Type B pancreatic cell (in vitro differentiated cells): ENCODE measurements around the gene PM20D2. TPM values are rescaled to one million over a fixed set of nuclear protein-coding genes. Genes with fewer than 3 reads are reported as not detected.

Experiments used
- DNase-seq: peaks from one replicate; pipeline ENCODE4 v3.0.0; 2021; ENCODE audit warnings: mixed read lengths; ENCODE audit not compliant: unreplicated experiment; ENCODE audit errors: extremely low spot score
- H3K27ac Mint-ChIP-seq: 2 replicates; pipeline ENCODE4 v1.8.0; 2021; ENCODE audit warnings: mild to moderate bottlenecking, mixed read lengths
- H3K27me3 Mint-ChIP-seq: 2 replicates; pipeline ENCODE4 v1.8.0; 2021; ENCODE audit warnings: mixed read lengths
- H3K36me3 Mint-ChIP-seq: 2 replicates; pipeline ENCODE4 v1.8.0; 2021; ENCODE audit warnings: mixed read lengths
- H3K4me1 Mint-ChIP-seq: one replicate; pipeline ENCODE4 v1.8.0; 2021; ENCODE audit warnings: mixed read lengths; ENCODE audit not compliant: unreplicated experiment
- H3K4me3 Mint-ChIP-seq: 2 replicates; pipeline ENCODE4 v1.8.0; 2021; ENCODE audit warnings: mild to moderate bottlenecking, mixed read lengths
- H3K9me3 Mint-ChIP-seq: 2 replicates; pipeline ENCODE4 v1.8.0; 2021; ENCODE audit warnings: mixed read lengths
- CTCF ChIP-seq: fragments of 200-600 bp; sonication (generic); conservative IDR thresholded peaks from 2 replicates; pipeline ENCODE4 v1.5.0; 2021; ENCODE audit warnings: antibody characterized with exemption, mild to moderate bottlenecking
- total RNA-seq: library from RNA; stranded (reverse); gene quantifications from 2 replicates; pipeline ENCODE4 v1.2.1, GENCODE V29; 2021; ENCODE audit warnings: low replicate concordance

Gene PM20D2
- total RNA-seq, 1 donor from 2014 or later, result 15.3 TPM

- peaks cover 11% of the 10 kb centered on the region for H3K27me3 Mint-ChIP-seq
- no peak overlapping the region for H3K4me3 Mint-ChIP-seq
- no peaks in the 10 kb centered on the region for H3K36me3 Mint-ChIP-seq
- H3K4me1 Mint-ChIP-seq, result no peaks in the 10 kb centered on the region
- H3K9me3 Mint-ChIP-seq, result peaks cover 8% of the 10 kb centered on the region
- no peak overlapping the region for H3K27ac Mint-ChIP-seq
- DNase-seq, result no peak
- no peak for TF ChIP-seq CTCF
Observed at GRCh38 chr6:89197141-89197540, 51.3 kb downstream of the PM20D2 start.

- H3K36me3 Mint-ChIP-seq, result no peaks in the 10 kb centered on the region
- peaks cover 8% of the 10 kb centered on the region for H3K9me3 Mint-ChIP-seq
- no peaks in the 10 kb centered on the region for H3K4me1 Mint-ChIP-seq
- H3K27me3 Mint-ChIP-seq, result peaks cover 6% of the 10 kb centered on the region
- no peak overlapping the region for H3K4me3 Mint-ChIP-seq
- TF ChIP-seq CTCF, result no peak
- H3K27ac Mint-ChIP-seq, result no peak overlapping the region
- DNase-seq, result no peak
Observed at GRCh38 chr6:89198235-89198634, 52.4 kb downstream of the PM20D2 start.

GRCh38 chr6:89199579-89199978 lies 53.7 kb downstream of the PM20D2 start:
- Mint-ChIP-seq H3K36me3 (no peaks in the 10 kb centered on the region), H3K27ac (no peak overlapping the region)
- no peak for TF ChIP-seq CTCF

GRCh38 chr6:89200706-89201215 lies 54.9 kb downstream of the PM20D2 start:
- no peak for TF ChIP-seq CTCF
- no peaks in the 10 kb centered on the region for H3K9me3 Mint-ChIP-seq
- H3K27me3 Mint-ChIP-seq, result peaks cover 3% of the 10 kb centered on the region
- H3K27ac Mint-ChIP-seq, result no peak overlapping the region
- H3K4me3 Mint-ChIP-seq, result no peak overlapping the region
- H3K4me1 Mint-ChIP-seq, result no peaks in the 10 kb centered on the region
- DNase-seq, result no peak
- no peaks in the 10 kb centered on the region for H3K36me3 Mint-ChIP-seq

More at GRCh38 chr6:89199579-89199978, 53.7 kb downstream of the PM20D2 start:
- no peak for DNase-seq
- Mint-ChIP-seq H3K27me3 (peaks cover 3% of the 10 kb centered on the region), H3K4me1 (no peaks in the 10 kb centered on the region), H3K9me3 (peaks cover 5% of the 10 kb centered on the region), H3K4me3 (no peak overlapping the region)

- no peak for DNase-seq
- Mint-ChIP-seq H3K4me1 (no peaks in the 10 kb centered on the region), H3K36me3 (no peaks in the 10 kb centered on the region), H3K9me3 (no peaks in the 10 kb centered on the region), H3K4me3 (no peak overlapping the region), H3K27me3 (no peaks in the 10 kb centered on the region), H3K27ac (no peak overlapping the region)
- no peak for TF ChIP-seq CTCF
Observed at GRCh38 chr6:89204096-89204495, 58.2 kb downstream of the PM20D2 start.

- H3K9me3 Mint-ChIP-seq, result no peaks in the 10 kb centered on the region
- H3K4me3 Mint-ChIP-seq, result no peak overlapping the region
- H3K27me3 Mint-ChIP-seq, result no peaks in the 10 kb centered on the region
- no peak for TF ChIP-seq CTCF
- no peaks in the 10 kb centered on the region for H3K4me1 Mint-ChIP-seq
- no peak overlapping the region for H3K27ac Mint-ChIP-seq
- H3K36me3 Mint-ChIP-seq, result no peaks in the 10 kb centered on the region
- no peak for DNase-seq
Observed at GRCh38 chr6:89205819-89206218, 60.0 kb downstream of the PM20D2 start.
